ENCODE results near the gene TRIM46.
"Not testable (repeated sequence)": the region's sequence is repeated elsewhere in the genome, so short reads cannot be mapped to it uniquely, and the experiment has no call there.

GRCh38 chr1:155189926-155190325, 16.3 kb downstream of the TRIM46 start:
- TF ChIP-seq EP300, CTCF, POLR2A (IDR thresholded peaks at IDR 0.05): not testable (repeated sequence)
